GM18511 (cell line): Measurements from ENCODE around the gene CCN6.

Experiments
- ATAC-seq: cut with Tn5 transposase; IDR thresholded peaks from one replicate; pipeline ENCODE4 v1.9.1; 2021; ENCODE audit warnings: mild to moderate bottlenecking, moderate library complexity; ENCODE audit not compliant: unreplicated experiment

CCN6 gene

DNA sequence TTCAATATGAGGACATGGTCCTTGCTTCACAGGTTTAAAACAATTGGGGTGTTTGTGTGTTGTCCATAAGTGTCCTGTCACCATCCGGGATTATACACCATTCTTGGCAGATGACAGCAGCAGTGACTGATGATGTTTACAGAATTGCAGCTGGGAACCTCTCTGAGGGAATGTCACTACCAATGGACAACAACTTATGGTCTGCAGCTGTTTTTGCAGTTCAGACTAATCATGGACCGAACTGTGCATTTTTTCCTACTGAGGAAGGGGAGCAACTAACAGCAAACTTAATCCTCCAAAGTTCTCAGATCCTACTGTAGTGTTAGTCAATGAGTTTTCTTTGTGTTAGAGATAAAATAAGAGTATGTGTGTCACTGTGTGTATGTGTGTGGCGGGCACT, 59.5 kb downstream of the CCN6 start:
- no peak for ATAC-seq

DNA sequence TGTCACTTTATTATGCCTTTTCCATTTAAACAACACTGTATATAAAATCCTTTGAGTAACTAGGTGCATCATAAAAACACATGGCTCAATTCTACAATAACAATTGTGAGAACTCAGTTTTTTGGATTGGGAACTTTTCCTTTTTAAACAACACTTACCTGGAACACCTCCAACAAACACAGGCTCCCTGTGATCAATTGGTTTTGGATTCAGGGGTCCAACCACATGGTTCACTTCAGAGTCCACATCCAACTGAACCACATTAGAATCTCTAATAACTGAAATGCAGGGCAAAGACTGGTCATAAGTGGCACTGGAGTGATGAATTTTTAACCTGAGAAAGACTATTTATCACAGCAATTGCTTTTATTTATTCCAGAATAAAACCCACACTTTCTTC, 60.0 kb downstream of the CCN6 start:
- no peak for ATAC-seq

DNA sequence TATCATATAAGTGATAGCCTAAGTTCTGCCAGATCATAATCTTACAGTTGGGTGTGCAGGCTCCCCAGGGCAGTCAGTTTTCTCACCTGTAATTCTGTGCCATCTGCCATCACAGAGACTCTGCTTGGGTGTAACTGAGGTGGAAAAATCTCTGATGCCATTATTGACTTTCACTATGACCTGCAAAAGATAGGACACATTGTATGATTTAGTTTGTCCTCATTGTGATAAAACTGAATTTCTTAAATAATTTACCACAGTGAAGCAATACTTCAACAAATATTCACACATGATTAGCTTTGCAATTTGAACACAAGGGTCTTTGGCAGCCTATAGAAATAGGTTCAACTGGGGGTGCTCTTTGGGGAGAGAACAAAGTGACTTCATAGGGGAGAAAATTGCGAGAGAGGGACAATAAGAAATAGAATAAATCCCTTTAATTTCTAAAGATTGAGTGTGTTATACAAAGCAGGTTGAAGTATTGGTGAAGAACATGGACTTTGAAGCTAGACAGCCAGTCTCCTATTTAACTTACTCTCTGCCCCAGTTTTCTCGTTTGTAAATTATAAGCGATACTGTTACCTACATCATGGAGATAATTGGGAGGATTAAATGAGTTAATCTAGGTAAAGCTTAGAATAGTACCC, 60.8 kb downstream of the CCN6 start:
- ATAC-seq, result no peak

DNA sequence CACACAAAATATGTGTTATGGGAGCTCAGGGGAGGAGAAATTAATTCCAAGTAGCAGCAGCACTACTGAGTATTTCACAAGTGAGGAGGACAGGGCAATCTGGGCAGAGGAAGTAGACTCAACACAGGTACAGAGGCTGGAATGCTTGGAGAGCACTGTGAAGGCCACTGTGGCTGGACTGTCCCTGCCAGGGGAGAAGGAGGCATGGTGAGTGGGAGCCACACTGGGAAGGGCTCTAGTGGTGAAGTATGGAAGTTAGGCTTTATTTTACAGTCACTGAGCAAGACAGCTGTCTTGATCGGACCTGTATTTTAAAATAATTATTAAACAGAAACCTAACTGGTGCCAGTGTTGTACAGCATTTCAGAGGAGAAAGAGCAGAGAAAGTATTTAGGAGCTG, 62.3 kb downstream of the CCN6 start:
- ATAC-seq, result no peak

DNA sequence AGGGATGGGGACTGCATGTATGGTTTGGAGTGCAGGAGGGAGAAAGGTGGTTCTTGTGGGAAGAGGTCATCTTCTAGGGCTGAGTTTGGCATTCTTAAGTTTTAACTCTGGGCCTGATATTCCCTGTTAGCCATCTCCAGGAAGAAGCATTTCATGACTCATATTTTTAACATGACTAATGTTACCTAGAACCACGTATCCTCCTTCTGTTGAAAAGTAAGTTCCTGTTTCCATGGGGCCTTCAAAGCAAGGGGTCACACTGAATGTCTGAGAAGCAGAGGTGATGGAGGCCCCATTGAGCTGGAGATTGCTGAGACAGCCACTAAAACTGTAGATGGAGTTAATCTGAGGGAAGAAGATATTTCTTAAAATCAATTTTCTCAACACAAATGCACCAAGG, 63.6 kb downstream of the CCN6 start:
- no peak for ATAC-seq

DNA sequence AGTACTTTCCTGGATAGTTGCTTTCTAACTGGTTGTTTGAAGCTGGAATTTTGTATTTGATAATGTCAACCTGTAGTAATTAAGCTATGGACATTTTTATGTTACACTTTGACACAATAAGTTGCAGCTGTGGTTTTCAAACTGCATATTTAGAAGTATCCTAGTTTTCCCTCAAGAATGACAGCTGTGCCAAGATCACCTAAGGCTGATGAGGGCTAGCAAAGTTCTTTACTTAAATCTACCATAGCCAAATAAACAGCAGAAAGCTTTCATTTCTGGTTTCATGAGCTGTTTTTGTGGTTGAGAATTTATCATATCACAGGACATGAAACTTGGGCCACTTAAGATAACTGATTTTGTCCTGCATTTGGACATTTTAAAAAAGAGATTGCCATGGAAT, 64.1 kb downstream of the CCN6 start:
- no peak for ATAC-seq
